H9 (cell line): ENCODE data around the gene MED10. TPM values are rescaled to one million over a fixed set of nuclear protein-coding genes. Genes with fewer than 3 reads are reported as not detected.

ENCODE experiments used
- DNase-seq: peaks from one replicate; pipeline ENCODE4 v3.0.0-alpha.2; 2017
- H2AFZ ChIP-seq: one replicate; pipeline ENCODE4 v1.6.1; 2013; ENCODE audit warnings: mild to moderate bottlenecking, low read length, control low read depth, moderate library complexity
- H2AK5ac ChIP-seq: 2 replicates; pipeline ENCODE4 v1.6.1; 2013; ENCODE audit warnings: low read length, control low read depth, mixed read lengths; ENCODE audit not compliant: insufficient read length
- H2BK120ac ChIP-seq: one replicate; pipeline ENCODE4 v1.6.1; 2013; ENCODE audit warnings: low read depth, mild to moderate bottlenecking, low read length, control low read depth, inconsistent platforms; ENCODE audit not compliant: poor library complexity, severe bottlenecking
- H2BK12ac ChIP-seq: 2 replicates; pipeline ENCODE4 v1.6.1; 2013; ENCODE audit warnings: low read length, control low read depth, mixed read lengths, low read depth; ENCODE audit not compliant: insufficient read length
- H2BK15ac ChIP-seq: 2 replicates; pipeline ENCODE4 v1.6.1; 2013; ENCODE audit warnings: low read depth, low read length, control low read depth
- H2BK20ac ChIP-seq: one replicate; pipeline ENCODE4 v1.6.1; 2013; ENCODE audit warnings: low read depth, mild to moderate bottlenecking, low read length, control low read depth, inconsistent platforms; ENCODE audit not compliant: poor library complexity, severe bottlenecking
- H2BK5ac ChIP-seq: 2 replicates; pipeline ENCODE4 v1.6.1; 2013; ENCODE audit warnings: low read length, control low read depth, mixed read lengths; ENCODE audit not compliant: insufficient read length
- H3K14ac ChIP-seq: 2 replicates; pipeline ENCODE4 v1.6.1; 2013; ENCODE audit warnings: low read length, control low read depth; ENCODE audit not compliant: insufficient read depth
- H3K18ac ChIP-seq: 2 replicates; pipeline ENCODE4 v1.6.1; 2013; ENCODE audit warnings: low read depth, mild to moderate bottlenecking, mixed read lengths, low read length, control low read depth; ENCODE audit not compliant: insufficient read length
- H3K23ac ChIP-seq: 2 replicates; pipeline ENCODE4 v1.6.1; 2013; ENCODE audit warnings: low read length, control low read depth, mixed read lengths, low read depth; ENCODE audit not compliant: insufficient read length
- H3K23me2 ChIP-seq: 2 replicates; pipeline ENCODE4 v1.6.1; 2013; ENCODE audit warnings: low read depth, mild to moderate bottlenecking, mixed read lengths, low read length, control low read depth; ENCODE audit not compliant: insufficient read length, poor library complexity, severe bottlenecking
- H3K27ac ChIP-seq: 2 replicates; pipeline ENCODE4 v1.5.1; 2013; ENCODE audit warnings: low read length, control low read depth, mixed read lengths, low read depth; ENCODE audit not compliant: insufficient read length
- H3K27me3 ChIP-seq: 2 replicates; pipeline ENCODE4 v1.6.1; 2013; ENCODE audit warnings: low read length, control low read depth, inconsistent platforms; ENCODE audit not compliant: insufficient read depth
- H3K4ac ChIP-seq: 2 replicates; pipeline ENCODE4 v1.6.1; 2013; ENCODE audit warnings: low read depth, mild to moderate bottlenecking, control low read depth, inconsistent platforms, low read length, moderate library complexity
- H3K4me1 ChIP-seq: 2 replicates; pipeline ENCODE4 v1.6.1; 2013; ENCODE audit warnings: low read length, control low read depth, inconsistent platforms; ENCODE audit not compliant: insufficient read depth
- H3K4me2 ChIP-seq: 2 replicates; pipeline ENCODE4 v1.6.1; 2013; ENCODE audit warnings: low read length, control low read depth, mixed read lengths; ENCODE audit not compliant: insufficient read length, insufficient read depth
- H3K56ac ChIP-seq: 2 replicates; pipeline ENCODE4 v1.6.1; 2013; ENCODE audit warnings: low read depth, mild to moderate bottlenecking, mixed read lengths, low read length, control low read depth; ENCODE audit not compliant: insufficient read length
- H3K79me1 ChIP-seq: 2 replicates; pipeline ENCODE4 v1.6.1; 2013; ENCODE audit warnings: low read depth, mild to moderate bottlenecking, moderate library complexity, low read length, control low read depth, inconsistent platforms; ENCODE audit not compliant: insufficient read depth, poor library complexity, severe bottlenecking
- H3K79me2 ChIP-seq: 2 replicates; pipeline ENCODE4 v1.6.1; 2013; ENCODE audit warnings: low read length, control low read depth, inconsistent platforms; ENCODE audit not compliant: insufficient read depth
- H3K9ac ChIP-seq: 2 replicates; pipeline ENCODE4 v1.6.1; 2013; ENCODE audit warnings: low read length, control low read depth, mixed read lengths; ENCODE audit not compliant: insufficient read length; ENCODE audit errors: extremely low read depth
- H3K9me3 ChIP-seq: one replicate; pipeline ENCODE4 v1.6.1; 2013; ENCODE audit warnings: low read depth, low read length, inconsistent platforms; ENCODE audit not compliant: control insufficient read depth
- H3T11ph ChIP-seq: one replicate; pipeline ENCODE4 v1.6.1; 2013; ENCODE audit warnings: mild to moderate bottlenecking, low read length, control low read depth, inconsistent platforms
- H4K20me1 ChIP-seq: one replicate; pipeline ENCODE4 v1.6.1; 2013; ENCODE audit not compliant: control insufficient read depth, insufficient read length, insufficient read depth
- H4K5ac ChIP-seq: 2 replicates; pipeline ENCODE4 v1.6.1; 2013; ENCODE audit warnings: low read depth, mild to moderate bottlenecking, mixed read lengths, low read length, control low read depth; ENCODE audit not compliant: insufficient read length
- H4K8ac ChIP-seq: replicated peaks from 2 replicates; pipeline ENCODE4 v1.6.1; 2013; ENCODE audit warnings: low read length, control low read depth, mixed read lengths, low read depth; ENCODE audit not compliant: insufficient read length
- H4K91ac ChIP-seq: 2 replicates; pipeline ENCODE4 v1.6.1; 2013; ENCODE audit warnings: low read depth, mild to moderate bottlenecking, moderate library complexity, mixed read lengths, low read length, control low read depth; ENCODE audit not compliant: insufficient read length
- H3K27ac Mint-ChIP-seq, 3 experiments: 2 replicates in 2 of 3; 3 replicates in 1 of 3; pipeline ENCODE4 v1.8.0; 2020 to 2021; ENCODE audit warnings: mixed read lengths in 3 of 3, mild to moderate bottlenecking in 1 of 3, moderate library complexity in 1 of 3
- H3K27me3 Mint-ChIP-seq: 2 replicates; pipeline ENCODE4 v1.8.0; 2021; ENCODE audit warnings: low read depth, mild to moderate bottlenecking, moderate library complexity, mixed read lengths
- H3K36me3 Mint-ChIP-seq, 3 experiments: 2 replicates in 2 of 3; 3 replicates in 1 of 3; pipeline ENCODE4 v1.8.0; 2020 to 2021; ENCODE audit warnings: low read depth in 3 of 3, mixed read lengths in 3 of 3; ENCODE audit not compliant: insufficient read depth in 1 of 3
- H3K4me1 Mint-ChIP-seq, 2 experiments: 2 replicates each; pipeline ENCODE4 v1.8.0; 2020; ENCODE audit warnings: mixed read lengths in 2 of 2
- H3K4me3 Mint-ChIP-seq, 2 experiments: 2 replicates in 1 of 2; 3 replicates in 1 of 2; pipeline ENCODE4 v1.8.0; 2020 to 2021; ENCODE audit warnings: mild to moderate bottlenecking in 2 of 2, mixed read lengths in 2 of 2, moderate library complexity in 1 of 2
- H3K9me3 Mint-ChIP-seq, 2 experiments: 2 replicates in 1 of 2; 3 replicates in 1 of 2; pipeline ENCODE4 v1.8.0; 2020; ENCODE audit warnings: mild to moderate bottlenecking in 2 of 2, mixed read lengths in 2 of 2, moderate library complexity in 1 of 2
- CTCF ChIP-seq: fragments of 200-600 bp; sonication (generic); conservative IDR thresholded peaks from 3 replicates; pipeline ENCODE4 v1.8.0; 2021; ENCODE audit warnings: antibody characterized with exemption, mild to moderate bottlenecking
- WGBS: extraction: QIAGEN DNeasy Blood & Tissue Kit; methylation state at CpG from one replicate; pipeline ENCODE4 v1.1.7; 2013; ENCODE audit warnings: missing lambda C conversion rate, low lambda C conversion rate, mixed read lengths; ENCODE audit not compliant: insufficient read length; ENCODE audit errors: extremely low coverage; 5-methylcytosine and 5-hydroxymethylcytosine counted together
- total RNA-seq: library from RNA; stranded (reverse); gene quantifications from 2 replicates; pipeline ENCODE4 v1.2.1, GENCODE V29; 2021

MED10 gene
- total RNA-seq, 1 experiment from 2014 or later: 35.3 TPM

GRCh38 chr5:6395102-6395445 is 16.7 kb upstream of the MED10 start:
- Histone ChIP-seq H3K79me2 (no peaks in the 10 kb centered on the region), H3K56ac (no peak overlapping the region), H3K23me2 (no peaks in the 10 kb centered on the region), H2AFZ (no peak overlapping the region), H3K4me2 (no peak overlapping the region), H3K23ac (no peak overlapping the region), H2BK15ac (no peak overlapping the region), H4K20me1 (no peaks in the 10 kb centered on the region), H3K27me3 (no peaks in the 10 kb centered on the region), H3K14ac (no peak overlapping the region; the same call in 1 of the 2 replicates), H4K8ac (no peak overlapping the region), H3K79me1 (no peaks in the 10 kb centered on the region), H3K4me1 (no peaks in the 10 kb centered on the region), H2BK120ac (no peak overlapping the region), H3K18ac (no peak overlapping the region), H3K9ac (no peak overlapping the region), H3K27ac (no peak overlapping the region), H2BK5ac (no peak overlapping the region), H4K91ac (no peak overlapping the region), H3T11ph (no peak overlapping the region), H3K4ac (no peak overlapping the region), H4K5ac (no peak overlapping the region), H2BK20ac (no peak overlapping the region), H3K9me3 (no peaks in the 10 kb centered on the region), H2AK5ac (no peak overlapping the region), H2BK12ac (no peak overlapping the region)
- Mint-ChIP-seq H3K4me3 (no peak overlapping the region), H3K27me3 (peaks cover 44% of the 10 kb centered on the region), H3K9me3 (peaks cover 5 to 8% of the 10 kb centered on the region in 2 experiments; a peak in 3 of 5 replicates), H3K4me1 (0 out of 4 replicates have a peak, but pooled peaks cover 0 to 2% of the 10 kb centered on the region in 2 experiments), H3K27ac (no peak overlapping the region), H3K36me3 (no peaks in the 10 kb centered on the region)
- DNase-seq: no peak
- no peak for TF ChIP-seq CTCF
- no CpG with 5 or more reads among the region's 7 CpGs for WGBS
